ENCODE data around the gene TMEM240. TPM values are rescaled to one million over a fixed set of nuclear protein-coding genes. Genes with fewer than 3 reads are reported as not detected.
"Not testable (repeated sequence)": the region's sequence is repeated elsewhere in the genome, so short reads cannot be mapped to it uniquely, and the experiment has no call there.

TMEM240 gene
- total RNA-seq, 4 donors from 2014 or later: 3.6 TPM; not detected in 3

DNA sequence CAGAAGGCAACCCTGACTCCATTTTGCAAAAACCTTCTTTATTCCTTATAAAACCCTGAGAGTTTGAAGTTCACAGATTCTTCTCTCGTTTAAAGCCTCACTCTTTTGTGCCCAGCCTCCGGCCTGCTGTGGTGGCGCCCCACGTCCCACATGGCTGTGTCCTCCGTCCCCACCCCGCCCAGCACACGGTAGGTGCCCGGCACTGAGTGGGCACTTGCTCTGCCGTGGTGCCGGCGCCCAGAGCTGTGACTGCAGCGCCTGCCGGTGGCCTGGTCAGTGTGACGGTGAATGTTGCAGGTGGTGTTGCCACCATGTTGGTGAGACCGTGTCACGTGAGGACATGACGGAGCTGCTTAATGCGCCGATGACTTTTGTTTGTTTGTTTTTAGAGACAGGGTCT lies 19.1 kb downstream of the TMEM240 start:
- no peak for DNase-seq
- Histone ChIP-seq H3K4me1 (no peaks in the 10 kb centered on the region), H3K27me3 (no peaks in the 10 kb centered on the region), H3K9me3 (no peaks in the 10 kb centered on the region), H3K27ac (no peak overlapping the region), H3K36me3 (peaks cover 0 to 43% (median 0%) of the 10 kb centered on the region in 3 donors), H3K4me3 (no peak overlapping the region)
- no peak for TF ChIP-seq POLR2A (IDR thresholded peaks at IDR 0.05)
- TF ChIP-seq, protein P1, sequence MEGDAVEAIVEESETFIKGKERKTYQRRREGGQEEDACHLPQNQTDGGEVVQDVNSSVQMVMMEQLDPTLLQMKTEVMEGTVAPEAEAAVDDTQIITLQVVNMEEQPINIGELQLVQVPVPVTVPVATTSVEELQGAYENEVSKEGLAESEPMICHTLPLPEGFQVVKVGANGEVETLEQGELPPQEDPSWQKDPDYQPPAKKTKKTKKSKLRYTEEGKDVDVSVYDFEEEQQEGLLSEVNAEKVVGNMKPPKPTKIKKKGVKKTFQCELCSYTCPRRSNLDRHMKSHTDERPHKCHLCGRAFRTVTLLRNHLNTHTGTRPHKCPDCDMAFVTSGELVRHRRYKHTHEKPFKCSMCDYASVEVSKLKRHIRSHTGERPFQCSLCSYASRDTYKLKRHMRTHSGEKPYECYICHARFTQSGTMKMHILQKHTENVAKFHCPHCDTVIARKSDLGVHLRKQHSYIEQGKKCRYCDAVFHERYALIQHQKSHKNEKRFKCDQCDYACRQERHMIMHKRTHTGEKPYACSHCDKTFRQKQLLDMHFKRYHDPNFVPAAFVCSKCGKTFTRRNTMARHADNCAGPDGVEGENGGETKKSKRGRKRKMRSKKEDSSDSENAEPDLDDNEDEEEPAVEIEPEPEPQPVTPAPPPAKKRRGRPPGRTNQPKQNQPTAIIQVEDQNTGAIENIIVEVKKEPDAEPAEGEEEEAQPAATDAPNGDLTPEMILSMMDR (IDR thresholded peaks at IDR 0.05): no peak

DNA sequence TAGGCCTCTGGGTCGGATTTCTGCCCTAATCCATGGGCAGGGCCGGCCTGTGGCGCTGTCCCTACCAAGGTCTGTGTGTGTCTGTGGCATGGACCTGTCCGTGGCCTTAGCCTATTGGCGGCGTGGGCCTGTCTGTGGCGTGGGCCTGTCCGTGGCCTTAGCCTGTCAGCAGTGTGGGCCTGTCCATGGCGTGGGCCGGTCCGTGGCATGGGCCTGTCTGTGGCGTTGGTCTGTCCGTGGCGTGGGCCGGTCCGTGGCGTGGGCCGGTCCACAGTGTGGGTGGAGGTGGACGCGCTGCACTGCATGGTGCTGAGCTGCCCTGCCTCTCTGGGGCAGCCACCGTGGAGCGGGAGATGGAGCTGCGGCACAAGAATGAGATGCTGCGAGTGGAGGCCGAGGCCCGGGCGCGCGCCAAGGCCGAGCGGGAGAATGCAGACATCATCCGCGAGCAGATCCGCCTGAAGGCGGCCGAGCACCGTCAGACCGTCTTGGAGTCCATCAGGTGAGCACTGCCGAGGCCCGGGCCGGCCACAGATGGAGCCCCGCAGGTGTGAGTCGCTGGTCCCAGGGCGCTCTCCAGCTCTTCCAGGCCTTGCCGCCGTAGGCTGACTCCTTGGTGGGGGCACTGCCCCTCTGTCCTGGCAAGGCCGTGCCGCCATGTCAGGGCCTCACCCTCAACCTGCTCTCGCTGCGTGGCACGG lies 20.5 kb downstream of the TMEM240 start:
- not testable (repeated sequence) for H3K27ac ChIP-seq, H3K4me1 ChIP-seq, H3K9me3 ChIP-seq, H3K4me3 ChIP-seq, DNase-seq, H3K27me3 ChIP-seq
- peaks cover 0 to 43% (median 0%) of the 10 kb centered on the region in 3 donors for H3K36me3 ChIP-seq

DNA sequence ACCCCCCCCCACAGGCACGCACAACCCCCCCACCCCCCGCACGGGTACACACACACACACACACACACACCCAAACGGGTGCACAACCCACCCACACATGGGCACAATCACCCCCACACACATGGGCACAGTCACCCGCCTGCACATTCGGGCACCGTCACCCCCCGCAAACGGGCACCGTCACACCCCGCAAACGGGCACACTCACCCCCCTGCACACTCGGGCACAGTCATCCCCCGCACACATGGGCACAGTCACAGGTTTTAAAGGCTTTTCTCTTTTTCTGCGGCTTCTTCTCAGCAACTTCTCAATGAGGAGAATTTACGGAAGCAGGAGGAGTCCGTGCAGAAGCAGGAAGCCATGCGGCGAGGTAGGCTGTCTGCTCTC lies 21.8 kb downstream of the TMEM240 start:
- not testable (repeated sequence) for DNase-seq, H3K27ac ChIP-seq, H3K4me1 ChIP-seq, H3K27me3 ChIP-seq, H3K9me3 ChIP-seq, H3K4me3 ChIP-seq
- peaks cover 0 to 43% (median 0%) of the 10 kb centered on the region in 3 donors for H3K36me3 ChIP-seq

DNA sequence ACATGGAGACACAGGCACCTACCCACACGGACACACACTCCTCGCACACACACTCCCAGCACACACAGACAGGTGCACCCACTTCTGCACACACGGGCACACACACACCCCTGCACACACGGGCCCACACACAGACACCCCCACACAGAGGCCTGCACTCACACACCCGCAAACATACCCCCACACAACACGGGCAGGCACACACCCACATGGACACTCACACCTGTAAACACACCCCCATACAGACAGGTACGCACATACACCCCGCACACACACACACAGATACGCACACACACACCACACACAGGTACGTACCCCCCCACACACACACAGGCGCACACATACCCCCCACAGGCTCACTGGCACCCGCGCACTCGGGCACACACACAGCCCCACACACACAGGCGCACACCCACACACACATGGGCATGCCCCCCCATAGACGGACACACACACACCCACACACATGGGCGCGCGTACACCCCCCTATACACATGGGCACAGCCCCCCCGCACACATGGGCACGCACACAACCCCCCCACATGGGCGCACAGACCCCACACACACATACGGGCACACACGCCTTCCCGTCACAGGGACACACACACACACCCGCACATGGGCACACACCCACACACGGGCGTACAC lies 22.3 kb downstream of the TMEM240 start:
- TF ChIP-seq POLR2A (IDR thresholded peaks at IDR 0.05): no peak
- TF ChIP-seq, protein P1 (IDR thresholded peaks at IDR 0.05): no peak
- no peak for DNase-seq
- Histone ChIP-seq H3K4me3 (no peak overlapping the region), H3K27me3 (no peaks in the 10 kb centered on the region), H3K27ac (no peak overlapping the region), H3K4me1 (peaks cover 0 to 4% (median 0%) of the 10 kb centered on the region in 4 donors), H3K36me3 (peaks cover 0 to 38% (median 0%) of the 10 kb centered on the region in 3 donors), H3K9me3 (no peaks in the 10 kb centered on the region)

DNA sequence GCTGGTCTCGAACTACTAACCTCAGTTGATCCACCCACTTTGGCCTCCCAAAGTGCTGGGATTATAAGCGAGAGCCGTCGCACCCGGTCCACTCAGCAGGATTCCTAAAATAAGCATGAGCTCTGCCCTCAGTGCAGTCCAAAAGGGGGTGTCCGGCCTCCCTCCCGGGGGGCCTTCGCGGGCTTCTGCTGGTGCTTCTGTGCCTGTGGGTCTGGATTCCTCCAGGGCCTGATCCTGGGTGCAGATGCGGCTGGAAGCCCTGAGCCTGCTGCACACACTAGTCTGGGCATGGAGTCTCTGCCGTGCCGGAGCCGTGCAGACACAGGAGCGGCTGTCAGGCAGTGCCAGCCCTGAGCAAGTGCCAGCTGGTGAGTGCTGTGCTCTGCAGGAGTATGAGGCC lies 23.5 kb downstream of the TMEM240 start:
- H3K27me3 ChIP-seq, H3K4me3 ChIP-seq, H3K9me3 ChIP-seq, H3K27ac ChIP-seq, H3K4me1 ChIP-seq, DNase-seq: not testable (repeated sequence)
- H3K36me3 ChIP-seq: peaks cover 0 to 33% (median 0%) of the 10 kb centered on the region in 3 donors

DNA sequence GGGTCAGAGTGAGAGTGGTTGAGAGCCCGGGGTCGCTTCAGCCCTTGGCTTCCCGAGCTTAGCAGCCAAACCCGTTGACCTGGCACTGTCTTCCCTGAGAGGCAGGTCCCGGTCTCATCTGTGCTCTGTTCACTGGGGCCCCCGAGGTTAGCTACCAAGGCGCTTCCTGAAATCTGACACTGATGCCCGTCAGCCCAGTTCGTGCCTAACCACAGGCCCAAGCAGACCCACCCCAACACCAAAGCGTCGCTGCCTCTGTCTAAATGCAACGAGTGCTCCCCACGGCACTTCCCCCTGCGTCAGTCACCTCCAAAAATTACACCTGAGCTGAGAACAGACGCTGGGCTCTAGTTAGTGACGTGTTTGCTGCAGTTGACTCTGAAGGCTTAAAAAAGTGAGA lies 26.0 kb downstream of the TMEM240 start:
- H3K36me3 ChIP-seq: peaks cover 0 to 16% (median 0%) of the 10 kb centered on the region in 3 donors
- not testable (repeated sequence) for H3K27ac ChIP-seq, H3K9me3 ChIP-seq, DNase-seq, H3K27me3 ChIP-seq, H3K4me3 ChIP-seq
- peaks cover 0 to 10% (median 0%) of the 10 kb centered on the region in 4 donors for H3K4me1 ChIP-seq

DNA sequence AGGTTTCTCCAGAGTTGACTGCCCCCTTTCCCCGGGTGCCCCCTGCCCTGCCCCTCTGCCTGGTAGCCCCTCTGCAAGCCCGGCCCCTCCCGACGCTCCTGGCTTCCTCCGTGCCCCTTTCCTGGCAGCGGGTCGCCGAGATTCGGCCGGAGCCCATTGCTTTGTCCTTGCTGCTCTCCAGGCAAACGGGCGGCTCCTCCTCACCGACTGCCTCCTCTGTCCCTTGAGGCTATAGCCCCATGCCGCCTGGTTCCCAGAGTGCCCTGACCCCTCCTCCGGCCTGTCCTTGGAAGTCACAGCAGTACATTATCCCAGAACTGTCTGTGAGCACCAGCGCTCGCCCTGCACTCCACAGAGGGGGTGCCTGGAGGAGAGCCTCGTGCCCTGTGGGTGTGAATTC lies 26.7 kb downstream of the TMEM240 start:
- not testable (repeated sequence) for H3K9me3 ChIP-seq, H3K27ac ChIP-seq, H3K27me3 ChIP-seq, H3K4me3 ChIP-seq, DNase-seq
- Histone ChIP-seq H3K36me3 (peaks cover 0 to 14% (median 0%) of the 10 kb centered on the region in 3 donors), H3K4me1 (peaks cover 0 to 10% (median 0%) of the 10 kb centered on the region in 4 donors)

DNA sequence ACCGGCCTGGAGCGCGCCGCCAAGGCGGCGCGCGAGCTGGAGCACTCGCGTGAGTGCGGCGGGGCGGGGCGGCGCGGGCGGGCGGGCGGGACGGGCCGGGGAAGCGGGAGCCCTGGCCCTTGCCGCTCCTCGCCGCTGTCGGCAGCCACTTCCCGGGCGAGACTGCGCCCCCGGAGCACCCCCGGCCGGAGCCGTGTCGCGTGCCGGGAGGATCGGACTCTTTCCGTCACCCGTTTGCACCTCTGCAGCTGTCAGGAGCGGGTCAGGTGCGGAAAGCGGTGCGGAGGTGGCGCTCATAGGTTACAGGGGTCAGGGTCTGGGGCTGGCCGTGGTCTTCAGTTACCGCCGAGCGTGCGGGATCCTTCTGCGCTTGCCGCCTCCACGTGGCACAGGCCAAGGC lies 28.0 kb downstream of the TMEM240 start:
- not testable (repeated sequence) for H3K36me3 ChIP-seq, DNase-seq, H3K27me3 ChIP-seq, H3K9me3 ChIP-seq
- Histone ChIP-seq H3K4me3 (peak overlapping the region; percentile 62 to 84 (median 76)), H3K4me1 (peaks cover 0 to 10% (median 0%) of the 10 kb centered on the region in 4 donors), H3K27ac (peak overlapping the region; percentile 79 to 91 (median 85))

Measured in Peyer's patch (tissue), 4 donors.